ENCODE data around the gene DPH5.
A peak's percentile ranks its signal among the peaks of the same experiment; 100 is the strongest.
"Not testable (repeated sequence)": the region's sequence is repeated elsewhere in the genome, so short reads cannot be mapped to it uniquely, and the experiment has no call there.

The DPH5 gene, protein sequence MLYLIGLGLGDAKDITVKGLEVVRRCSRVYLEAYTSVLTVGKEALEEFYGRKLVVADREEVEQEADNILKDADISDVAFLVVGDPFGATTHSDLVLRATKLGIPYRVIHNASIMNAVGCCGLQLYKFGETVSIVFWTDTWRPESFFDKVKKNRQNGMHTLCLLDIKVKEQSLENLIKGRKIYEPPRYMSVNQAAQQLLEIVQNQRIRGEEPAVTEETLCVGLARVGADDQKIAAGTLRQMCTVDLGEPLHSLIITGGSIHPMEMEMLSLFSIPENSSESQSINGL

DNA sequence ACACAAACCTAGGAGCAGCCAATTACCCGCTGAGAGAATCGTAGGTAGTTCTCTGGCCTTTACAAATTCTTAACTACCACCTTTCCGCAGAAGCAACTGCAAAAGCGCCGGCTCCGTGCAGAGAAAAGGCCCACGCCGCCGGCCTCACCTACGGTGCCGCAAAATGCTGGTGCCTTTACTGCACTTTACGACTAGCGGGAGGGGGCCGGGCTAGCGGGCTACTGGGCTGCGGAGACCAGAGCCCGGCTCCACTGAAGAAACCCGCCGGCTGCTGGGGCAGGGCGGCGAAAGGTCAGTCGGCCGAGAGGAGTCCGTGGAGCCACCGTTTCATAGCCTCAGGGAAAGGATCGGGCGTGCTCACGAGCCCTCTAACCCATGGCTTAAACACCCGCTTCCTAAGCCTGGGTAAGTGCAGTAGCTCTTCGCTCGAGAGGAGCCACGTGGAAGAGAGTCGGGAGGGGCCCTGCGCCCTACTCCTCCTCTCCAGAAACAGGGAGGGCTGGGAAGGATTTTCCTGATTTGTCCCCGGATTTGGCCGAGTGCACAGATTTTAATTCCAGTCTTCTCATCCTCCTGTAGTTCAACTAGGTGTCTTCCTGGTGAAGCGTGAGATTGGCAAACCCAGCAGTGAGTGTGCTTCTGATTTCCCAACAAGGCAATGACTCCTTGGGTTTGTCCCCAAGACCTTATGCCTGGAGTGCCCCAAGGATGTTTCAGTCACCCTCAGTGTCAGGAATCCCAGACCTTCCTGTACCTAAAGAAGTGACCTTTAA lies at the start of gene DPH5:
TSS of gene DPH5 (minus strand) at position 128 of the 773 bp plus-strand sequence. CDS start 341 bp downstream, outside the sequence.
- DNase-seq (ENCODE audit: low read depth): peak; percentile 95

DNA sequence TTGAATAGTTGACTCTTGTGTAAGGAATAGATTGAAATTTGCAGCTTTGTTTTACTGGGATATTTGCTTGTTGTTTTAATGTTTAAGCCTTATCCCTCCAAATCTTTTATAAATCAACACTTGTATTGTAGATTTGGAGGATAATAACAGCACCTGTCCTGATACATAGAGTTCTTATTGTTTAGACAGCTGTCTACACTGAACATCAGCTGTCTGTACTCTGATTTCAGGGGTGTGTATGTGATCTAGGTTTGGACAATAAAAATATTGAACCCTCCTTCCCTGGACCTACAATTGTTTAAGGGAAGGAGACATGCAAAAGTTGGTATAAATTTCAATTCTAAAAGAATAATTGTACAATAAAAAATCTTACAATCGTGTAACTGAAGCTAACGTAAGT lies 48.3 kb upstream of the DPH5 start:
- no peak for DNase-seq (ENCODE audit: low read depth)

DNA sequence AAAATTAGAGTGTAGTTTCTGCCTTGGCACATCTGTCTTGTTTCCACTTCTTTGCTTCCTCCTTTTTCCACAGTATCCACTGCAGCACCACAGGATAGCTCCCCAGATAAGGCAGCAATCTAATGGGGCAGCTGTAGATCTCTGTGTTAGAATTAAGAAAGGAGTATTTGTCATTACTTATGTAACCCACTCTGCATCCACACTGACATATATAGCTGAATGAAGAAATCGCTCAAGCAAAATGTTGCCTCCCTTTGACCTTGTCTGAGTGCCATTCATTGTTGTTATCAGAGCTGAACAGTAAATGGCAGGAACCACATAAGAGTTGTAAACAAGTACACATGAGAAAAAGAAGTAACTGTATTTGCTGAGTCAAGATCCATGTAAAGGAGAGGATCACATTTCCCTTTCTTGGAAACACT lies 45.9 kb upstream of the DPH5 start:
- DNase-seq (ENCODE audit: low read depth): peak; percentile 49

DNA sequence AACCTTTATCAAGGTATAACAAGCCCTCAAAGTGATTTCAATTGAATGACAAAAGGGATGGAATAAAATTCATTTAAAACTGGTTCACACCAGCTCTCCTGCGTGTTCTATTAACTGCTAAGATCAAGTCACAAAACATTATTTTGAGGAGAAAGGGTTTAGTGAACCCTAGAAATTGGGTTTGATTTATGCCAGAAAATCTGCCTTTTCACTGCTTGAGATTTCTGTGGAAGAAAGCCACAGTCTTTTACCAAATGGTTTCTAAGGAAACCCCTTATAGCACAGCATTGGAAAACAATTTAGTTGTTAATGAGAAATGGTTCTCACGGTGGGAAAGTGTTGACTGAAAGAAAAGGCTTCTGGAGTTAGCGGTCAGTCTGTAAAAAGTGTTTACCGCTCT lies 43.6 kb upstream of the DPH5 start:
- DNase-seq (ENCODE audit: low read depth): no peak

DNA sequence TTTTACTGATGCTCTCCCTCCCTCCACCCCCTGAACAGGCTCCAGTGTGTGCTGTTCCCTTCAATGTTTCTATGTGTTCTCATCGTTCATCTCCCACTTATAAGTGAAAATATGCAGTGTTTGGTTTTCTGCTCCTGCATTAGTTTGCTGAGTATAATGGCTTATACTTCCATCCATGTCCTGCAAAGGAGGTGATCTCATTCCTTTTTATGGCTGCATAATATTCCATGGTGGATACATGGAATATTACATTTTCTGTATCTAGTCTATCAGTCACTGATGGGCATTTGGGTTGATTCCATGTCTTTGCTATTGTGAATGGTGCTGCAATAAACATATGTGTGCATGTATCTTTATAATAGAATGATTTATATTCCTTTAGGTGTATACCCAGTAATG lies 41.4 kb upstream of the DPH5 start:
- DNase-seq (ENCODE audit: low read depth): not testable (repeated sequence)

DNA sequence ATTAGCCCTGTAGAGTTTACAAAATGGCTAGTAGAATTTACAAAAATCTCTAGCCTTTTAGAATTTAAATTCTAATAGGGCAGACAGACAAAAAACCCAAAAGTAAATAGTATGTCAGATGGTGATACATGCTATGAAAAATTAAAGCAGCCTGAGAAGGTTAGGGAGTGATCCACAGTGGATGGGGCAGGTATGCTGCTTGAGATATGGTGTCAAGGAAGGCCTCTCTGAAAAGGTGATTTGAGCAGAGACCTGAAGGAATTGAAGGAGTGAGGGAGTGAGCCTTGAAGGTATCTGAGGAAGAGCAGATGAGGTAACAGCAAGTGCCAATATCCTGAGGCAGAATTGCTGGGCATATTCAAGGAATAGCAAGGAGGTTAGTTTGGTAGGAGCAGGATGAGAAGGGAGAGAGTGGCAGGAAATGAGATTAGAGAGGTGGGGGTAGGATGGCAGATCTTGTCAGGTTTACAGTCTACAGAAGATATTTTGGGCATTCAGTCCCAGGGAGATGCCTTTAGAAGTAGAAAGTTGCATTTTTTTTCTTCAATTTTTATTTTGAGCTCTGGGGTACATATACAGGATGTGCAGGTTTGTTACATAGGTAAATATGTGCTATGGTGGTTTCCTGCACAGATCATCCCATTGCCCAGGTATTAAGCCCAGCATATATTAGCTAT lies 40.8 kb upstream of the DPH5 start:
- DNase-seq (ENCODE audit: low read depth): no peak

DNA sequence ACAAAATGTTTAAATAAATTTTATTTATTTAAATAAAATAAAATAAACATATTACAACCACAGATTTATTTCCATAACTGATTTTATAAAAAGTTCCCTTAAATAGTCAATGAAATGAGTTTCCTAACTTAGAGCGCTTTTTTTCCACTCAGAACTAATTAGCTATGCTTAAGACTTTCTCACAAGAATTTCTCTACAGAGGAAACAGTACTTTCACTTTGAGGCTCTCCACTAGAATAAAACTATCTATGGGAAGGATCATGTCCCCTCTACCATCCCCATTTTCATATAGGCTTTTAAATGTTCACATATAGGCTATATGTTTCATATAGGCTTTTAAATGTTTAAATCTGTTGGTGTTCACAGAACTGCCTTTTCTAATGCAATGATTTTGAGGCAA lies 40.0 kb upstream of the DPH5 start:
- DNase-seq (ENCODE audit: low read depth): no peak

DNA sequence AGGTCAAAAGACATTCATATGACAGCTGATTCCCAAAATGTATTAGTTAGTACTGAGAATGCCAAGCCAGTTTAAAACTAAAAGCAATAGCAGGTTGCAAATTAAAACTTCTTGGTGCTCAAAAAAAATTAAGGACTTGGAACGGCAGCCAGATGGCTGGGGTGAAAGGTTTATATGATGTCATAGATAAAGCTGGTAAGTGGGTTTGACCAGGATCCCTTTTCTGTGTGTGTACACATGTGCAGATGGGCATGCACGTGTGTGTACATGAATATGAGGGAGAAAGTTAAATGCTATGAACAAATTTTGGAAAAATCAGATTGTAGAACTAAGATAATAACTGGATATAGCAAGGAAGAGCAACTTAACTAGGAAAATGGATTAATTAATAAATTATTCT lies 39.1 kb upstream of the DPH5 start:
- no peak for DNase-seq (ENCODE audit: low read depth)

DNA sequence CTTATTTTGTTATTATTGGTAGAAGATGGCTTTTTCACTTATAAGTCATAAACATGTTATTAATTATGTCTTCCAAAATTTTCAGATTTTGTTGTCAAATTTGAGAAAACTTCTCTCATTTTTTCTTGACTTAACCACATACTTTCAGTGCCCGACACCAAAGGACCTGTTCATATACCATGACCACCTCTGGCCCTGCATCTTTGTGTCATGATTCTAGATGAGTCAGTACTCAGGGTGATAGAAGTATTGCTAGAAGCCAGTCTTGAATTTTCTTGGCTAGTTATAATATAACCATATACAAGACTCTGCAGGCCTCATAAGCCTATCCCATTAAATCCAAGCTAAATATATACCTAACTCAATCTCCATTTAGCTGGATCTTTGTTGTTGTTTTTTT lies 35.4 kb upstream of the DPH5 start:
- no peak for DNase-seq (ENCODE audit: low read depth)

DNA sequence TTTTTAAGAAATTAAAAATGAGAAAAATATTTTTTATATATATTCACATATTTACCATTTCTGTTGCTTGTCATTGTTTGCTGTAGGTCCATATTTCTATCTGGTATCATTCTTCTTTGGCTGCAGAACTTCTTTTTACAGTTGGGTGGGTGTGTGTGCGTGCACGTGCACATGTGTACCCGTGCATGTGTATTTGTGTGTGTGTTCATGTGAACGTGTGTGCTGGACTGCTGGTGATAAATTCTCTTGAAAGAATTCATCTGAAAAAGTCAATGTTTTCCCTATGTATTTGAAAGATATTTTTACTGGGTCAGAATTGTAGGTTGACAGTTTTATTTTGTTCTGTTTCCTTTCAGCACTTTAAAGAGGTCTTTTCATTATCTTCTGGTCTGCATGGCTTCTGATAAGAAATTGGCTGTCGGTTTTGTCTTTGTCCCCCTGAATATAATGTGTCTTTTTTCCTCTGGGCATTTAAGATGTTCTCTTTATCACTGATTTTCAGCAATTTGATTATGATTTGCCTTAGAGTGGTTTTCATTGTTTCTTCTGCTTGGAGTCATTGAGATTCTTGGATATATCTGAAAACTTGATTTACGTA lies 34.5 kb upstream of the DPH5 start:
- no peak for DNase-seq (ENCODE audit: low read depth)

DNA sequence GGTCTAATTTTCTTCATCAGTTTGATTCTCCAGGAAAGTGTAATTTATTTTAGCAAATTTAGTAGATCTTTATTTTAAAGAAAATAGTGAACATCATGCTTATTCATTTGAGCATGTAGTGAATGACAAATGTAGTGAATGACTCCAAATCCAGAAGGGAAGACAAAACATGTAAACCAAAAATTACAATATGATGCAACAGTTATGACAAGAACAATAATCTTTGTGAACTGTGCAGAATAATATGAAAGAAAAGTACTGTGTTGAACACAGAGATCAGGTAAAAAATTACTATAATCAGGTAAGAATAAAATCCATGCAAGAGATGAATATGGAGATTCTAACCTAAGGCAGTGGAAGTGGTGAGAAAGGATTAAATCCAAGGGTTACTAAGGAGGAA lies 30.0 kb upstream of the DPH5 start:
- DNase-seq (ENCODE audit: low read depth): no peak

DNA sequence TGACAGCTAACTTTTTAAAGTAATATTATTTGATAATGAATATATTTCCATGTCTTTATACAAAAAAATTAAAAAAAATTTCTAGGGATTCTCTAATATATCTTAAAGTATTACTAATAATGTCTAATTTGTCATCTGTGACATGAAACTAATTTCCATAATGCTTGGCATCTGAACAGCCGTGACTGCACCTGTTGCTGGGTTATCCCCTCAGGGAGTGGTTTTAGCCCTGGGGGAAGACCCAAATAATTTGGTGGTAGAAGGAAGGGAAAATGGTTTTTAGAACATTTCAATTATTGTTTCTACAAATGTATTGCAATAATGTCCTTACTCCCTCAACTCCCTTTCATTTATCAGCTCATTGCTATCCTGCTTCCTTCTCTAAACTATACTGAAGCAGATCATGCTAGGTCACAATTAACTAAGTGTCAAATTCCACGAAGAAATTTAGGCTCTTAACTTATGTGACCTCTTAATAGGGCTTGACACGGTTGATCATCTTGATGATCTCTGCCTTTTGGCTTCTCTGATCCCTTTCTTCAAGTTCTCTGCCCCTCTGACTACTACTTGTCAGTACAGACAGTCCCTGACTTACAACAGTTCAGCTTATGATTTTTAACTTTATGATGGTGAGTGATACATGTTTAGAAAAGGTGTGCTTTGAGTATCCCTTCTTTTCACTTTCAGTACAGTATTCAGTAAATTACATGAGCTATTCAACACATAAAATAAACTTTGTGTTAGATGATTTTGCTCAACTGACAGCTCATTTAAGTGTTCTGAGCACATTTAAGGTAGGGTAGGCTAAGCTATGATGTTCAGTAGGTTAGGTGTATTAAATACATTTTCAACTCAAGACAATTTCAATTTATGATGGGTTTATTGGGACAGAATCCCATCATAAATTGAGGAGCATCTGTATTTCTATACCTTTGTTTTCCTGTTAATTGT lies 26.4 kb upstream of the DPH5 start:
- no peak for DNase-seq (ENCODE audit: low read depth)

DNA sequence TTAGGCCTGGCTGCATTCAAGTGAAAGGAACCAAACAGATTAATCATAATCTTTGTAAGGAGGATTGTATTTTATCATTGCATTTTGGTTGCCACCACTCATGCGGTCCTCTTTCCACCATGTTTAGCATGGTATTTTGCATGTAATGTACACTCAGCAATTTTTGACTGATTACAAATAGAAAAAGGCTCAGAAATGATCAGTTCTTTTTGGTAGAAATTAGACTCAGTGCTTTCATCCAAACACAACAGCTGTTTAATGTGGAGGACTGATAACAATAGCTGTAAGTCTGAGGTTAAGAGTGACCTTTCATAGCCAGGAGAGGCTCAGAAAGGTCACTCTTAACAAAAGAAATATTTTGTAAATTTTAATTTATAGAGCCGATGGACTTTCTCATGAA lies 25.3 kb upstream of the DPH5 start:
- no peak for DNase-seq (ENCODE audit: low read depth)

DNA sequence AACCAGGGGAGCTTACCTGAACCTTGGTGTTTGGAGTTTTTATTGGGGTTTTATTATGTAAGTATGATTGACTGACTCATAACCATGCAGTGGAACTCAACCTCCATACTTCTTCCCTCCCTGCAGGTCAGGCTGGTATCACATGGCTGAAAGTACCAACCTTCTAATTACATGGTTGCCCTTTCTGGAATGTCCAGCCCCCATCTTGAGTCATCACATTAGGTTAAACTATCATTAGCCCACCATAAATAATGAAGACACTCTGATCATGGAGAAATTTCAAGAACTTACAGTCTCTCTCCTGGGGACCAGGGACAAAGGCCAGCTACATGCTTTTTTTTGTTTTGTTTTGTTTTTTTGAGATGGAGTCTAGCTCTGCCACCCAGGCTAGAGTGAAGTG lies 19.2 kb upstream of the DPH5 start:
- no peak for DNase-seq (ENCODE audit: low read depth)

DNA sequence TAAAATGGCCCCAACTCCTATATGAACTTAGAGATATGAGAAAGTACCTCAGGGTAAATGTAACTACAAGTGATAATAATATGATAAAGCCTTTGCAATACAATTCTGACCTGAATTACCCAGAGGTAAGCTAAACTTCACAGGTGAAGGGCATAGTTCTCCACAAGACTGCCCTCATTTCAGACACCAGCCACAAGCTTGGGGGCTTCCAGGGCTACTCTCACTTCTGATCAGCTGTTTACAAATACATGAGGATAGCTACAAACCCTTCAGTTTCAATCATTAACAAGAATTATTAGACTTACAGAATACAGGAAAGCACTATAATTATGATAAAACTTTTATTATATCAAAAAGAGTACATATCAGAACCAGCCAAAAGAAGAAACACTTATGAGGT lies 18.7 kb upstream of the DPH5 start:
- no peak for DNase-seq (ENCODE audit: low read depth)

DNA sequence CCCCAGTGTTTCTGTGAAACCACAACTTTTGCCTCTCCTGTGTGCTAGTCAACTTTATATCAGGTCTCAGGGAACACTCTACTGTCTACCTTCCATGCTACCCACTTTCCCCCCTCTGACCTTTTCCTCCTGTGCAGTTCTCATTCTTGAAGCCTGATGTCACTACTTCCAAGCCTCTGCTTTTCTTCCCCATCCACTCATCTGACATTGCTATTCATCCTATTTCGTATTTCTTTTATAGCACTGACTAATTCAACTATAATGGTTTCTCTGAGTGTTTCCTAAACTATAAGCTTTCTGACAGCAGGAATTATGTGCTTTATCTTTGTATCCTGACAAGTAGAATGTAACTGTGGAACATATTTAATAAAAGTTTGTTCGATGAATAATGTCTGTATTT lies 18.2 kb upstream of the DPH5 start:
- no peak for DNase-seq (ENCODE audit: low read depth)

DNA sequence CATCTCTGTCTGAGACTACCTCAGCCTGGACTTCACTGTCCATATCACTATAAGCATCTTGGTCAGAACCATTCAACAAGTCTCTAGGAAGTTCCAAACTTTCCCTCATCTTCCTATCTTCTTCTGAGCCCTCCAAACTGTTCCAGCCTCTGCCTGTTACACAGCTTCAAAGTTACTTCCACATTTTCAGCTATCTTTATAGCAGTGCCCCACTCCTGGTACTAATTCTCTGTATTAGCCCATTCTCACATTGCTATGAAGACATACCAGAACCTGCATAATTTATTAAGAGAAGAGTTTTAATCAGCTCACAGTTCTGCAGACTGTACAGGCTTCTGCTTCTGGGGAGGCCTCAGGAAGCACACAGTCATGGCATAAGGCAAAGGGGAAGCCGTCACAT lies 15.7 kb upstream of the DPH5 start:
- no peak for DNase-seq (ENCODE audit: low read depth)

DNA sequence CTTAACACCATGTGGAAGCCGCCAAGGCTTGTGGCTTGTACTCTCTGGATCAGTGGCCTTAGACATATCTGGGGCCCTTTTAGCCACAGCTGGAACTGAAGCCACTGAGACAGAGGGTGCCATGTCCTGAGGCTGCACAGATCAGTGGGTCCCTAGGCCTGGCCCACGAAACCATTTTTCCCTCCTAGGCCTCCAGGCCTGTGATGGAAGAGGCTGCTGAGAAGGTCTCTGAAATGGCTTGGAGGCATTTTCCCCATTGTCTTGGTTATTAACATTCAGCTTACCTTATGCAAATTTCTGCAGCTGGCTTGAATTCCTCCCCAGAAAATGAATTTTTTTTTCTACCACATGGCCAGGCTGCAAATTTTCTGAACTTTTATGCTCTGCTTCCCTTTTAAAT lies 15.1 kb upstream of the DPH5 start:
- no peak for DNase-seq (ENCODE audit: low read depth)

DNA sequence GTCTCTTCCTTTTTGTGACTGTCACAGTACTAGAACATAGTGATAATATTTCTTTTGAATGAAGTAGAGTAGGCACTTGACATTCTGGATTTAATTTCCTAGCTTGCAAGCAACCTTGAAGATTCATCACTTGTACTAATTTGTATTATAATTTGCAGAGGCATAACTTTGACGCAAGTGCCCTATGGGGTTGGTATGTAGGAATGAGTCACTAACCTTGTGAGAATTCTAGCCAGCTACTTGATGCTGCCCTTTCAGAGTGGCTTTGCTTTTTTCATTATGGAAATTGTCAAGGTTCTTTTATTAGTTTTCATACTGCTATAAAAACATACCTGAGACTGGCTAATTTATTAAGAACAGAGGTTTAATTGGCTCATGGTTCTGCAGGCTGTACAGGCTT lies 13.7 kb upstream of the DPH5 start:
- peak; percentile 60 for DNase-seq (ENCODE audit: low read depth)

DNA sequence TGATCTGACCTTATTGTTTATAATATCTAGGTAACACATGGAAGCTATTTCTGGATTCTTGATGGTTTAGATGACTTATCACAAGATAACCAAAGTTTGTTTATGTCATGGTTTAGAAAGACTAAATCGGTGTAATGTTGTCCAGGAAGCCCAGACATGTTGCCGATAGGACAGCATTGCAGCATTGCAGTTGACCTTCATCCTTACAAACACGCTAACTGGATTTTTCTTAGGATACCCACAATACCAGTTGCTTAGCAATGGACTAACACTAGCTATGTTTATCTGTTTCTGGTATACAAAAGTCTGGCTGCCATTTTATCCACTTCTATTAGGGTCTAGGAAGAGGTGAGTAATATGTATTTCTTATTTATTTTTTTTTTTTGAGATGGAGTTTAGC lies 11.7 kb upstream of the DPH5 start:
- DNase-seq (ENCODE audit: low read depth): no peak

DNA sequence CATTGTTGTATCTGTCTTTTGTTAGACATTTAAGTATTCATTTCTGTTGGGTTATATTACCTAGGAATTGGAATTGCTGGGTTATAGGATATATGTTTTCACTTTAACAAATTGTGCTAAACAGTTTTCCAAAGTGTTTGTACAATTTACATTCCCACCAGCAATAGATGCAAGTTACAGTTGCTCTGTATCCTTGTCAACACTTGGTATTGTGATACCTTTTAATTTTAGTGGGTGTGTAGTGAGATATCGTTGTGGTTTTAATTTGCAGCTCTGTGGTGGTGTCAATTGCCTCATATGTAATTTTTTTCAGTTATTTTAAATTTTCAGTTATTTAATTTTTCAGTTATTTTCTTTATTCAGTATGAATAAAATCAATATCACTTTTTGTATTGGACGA lies 7.4 kb upstream of the DPH5 start:
- DNase-seq (ENCODE audit: low read depth): no peak

DNA sequence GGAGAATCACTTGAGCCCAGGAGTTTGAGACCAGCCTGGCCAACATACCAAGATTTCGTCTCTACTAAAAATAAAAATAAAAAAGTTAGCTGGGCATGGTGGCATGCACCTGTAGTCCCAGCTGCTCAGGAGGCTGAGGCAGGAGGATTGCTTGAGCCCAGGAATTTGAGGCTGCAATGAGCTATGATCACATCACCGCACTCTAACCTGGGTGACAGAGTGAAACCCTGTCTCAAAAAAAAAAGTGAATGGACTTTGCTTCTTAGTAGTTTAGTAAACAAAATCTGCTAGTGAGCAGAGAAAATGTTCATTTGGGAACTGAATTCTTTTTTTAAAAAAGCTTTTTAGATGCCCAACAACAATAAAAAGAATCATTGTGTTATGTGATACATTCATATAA lies 6.5 kb upstream of the DPH5 start:
- DNase-seq (ENCODE audit: low read depth): not testable (repeated sequence)

Measured in fibroblast of gingiva (primary cell).